Duodenal mucosa (tissue), 2 donors: ENCODE data around the gene SLC17A4.
"Not testable (repeated sequence)": the region's sequence is repeated elsewhere in the genome, so short reads cannot be mapped to it uniquely, and the experiment has no call there.

Experiments used
- H3K27ac ChIP-seq: one replicate; pipeline ENCODE4 v1.7.0; 2013; ENCODE audit warnings: low read depth, low read length
- H3K27me3 ChIP-seq, 2 donors: one replicate each; pipeline ENCODE4 v1.7.0; 2013; ENCODE audit warnings: low read length in 2 of 2, control low read depth in 1 of 2; ENCODE audit not compliant: insufficient read depth in 2 of 2, control insufficient read depth in 1 of 2
- H3K36me3 ChIP-seq, 2 donors: one replicate each; pipeline ENCODE4 v1.7.0; 2013; ENCODE audit warnings: low read length in 2 of 2, control low read depth in 1 of 2; ENCODE audit not compliant: insufficient read depth in 2 of 2, control insufficient read depth in 1 of 2
- H3K4me1 ChIP-seq, 2 donors: one replicate each; pipeline ENCODE4 v1.7.0; 2013; ENCODE audit warnings: low read length in 2 of 2, control low read depth in 1 of 2; ENCODE audit not compliant: insufficient read depth in 2 of 2, control insufficient read depth in 1 of 2
- H3K4me3 ChIP-seq, 2 donors: one replicate each; pipeline ENCODE4 v1.7.0; 2013; ENCODE audit warnings: low read length in 2 of 2, low read depth in 1 of 2
- H3K9ac ChIP-seq, 2 donors: one replicate each; pipeline ENCODE4 v1.7.0; 2013; ENCODE audit warnings: low read length in 2 of 2, low read depth in 1 of 2
- H3K9me3 ChIP-seq, 2 donors: one replicate each; pipeline ENCODE4 v1.7.0; 2013; ENCODE audit warnings: low read length in 2 of 2, control low read depth in 1 of 2; ENCODE audit not compliant: control insufficient read depth in 1 of 2

The SLC17A4 gene

GRCh38 chr6:25730907-25731306, 23.6 kb upstream of the SLC17A4 start:
- H3K27me3 ChIP-seq = peaks cover 0 to 10% of the 10 kb centered on the region in 2 donors
- no peak overlapping the region for H3K4me3 ChIP-seq
- H3K9ac ChIP-seq = no peak overlapping the region
- H3K36me3 ChIP-seq = no peaks in the 10 kb centered on the region
- H3K4me1 ChIP-seq = no peaks in the 10 kb centered on the region
- peaks cover 0 to 3% of the 10 kb centered on the region in 2 donors for H3K9me3 ChIP-seq
- H3K27ac ChIP-seq = no peak overlapping the region

DNA sequence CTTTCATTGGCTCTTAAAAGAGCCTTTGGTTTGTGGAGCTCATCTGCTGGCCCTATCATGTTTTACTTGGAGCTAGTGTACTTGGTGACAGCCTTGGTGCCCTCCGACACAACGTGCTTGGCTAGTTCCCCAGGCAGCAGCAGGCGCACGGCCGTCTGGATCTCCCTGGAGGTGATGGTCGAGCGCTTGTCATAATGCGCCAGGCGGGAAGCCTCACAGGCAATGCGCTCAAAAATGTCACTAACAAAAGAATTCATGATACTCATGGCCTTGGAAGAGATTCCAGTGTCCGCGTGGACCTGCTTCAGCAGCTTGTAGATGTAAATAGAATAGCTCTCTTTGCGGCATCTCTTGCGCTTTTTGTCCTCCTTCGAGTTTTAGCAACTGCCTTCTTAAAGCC, 22.8 kb upstream of the SLC17A4 start:
- Histone ChIP-seq H3K36me3 (no peaks in the 10 kb centered on the region), H3K27ac (no peak overlapping the region), H3K27me3 (peaks cover 0 to 10% of the 10 kb centered on the region in 2 donors), H3K9me3 (peaks cover 0 to under 1% of the 10 kb centered on the region in 2 donors), H3K9ac (no peak overlapping the region), H3K4me3 (no peak overlapping the region), H3K4me1 (no peaks in the 10 kb centered on the region)

DNA sequence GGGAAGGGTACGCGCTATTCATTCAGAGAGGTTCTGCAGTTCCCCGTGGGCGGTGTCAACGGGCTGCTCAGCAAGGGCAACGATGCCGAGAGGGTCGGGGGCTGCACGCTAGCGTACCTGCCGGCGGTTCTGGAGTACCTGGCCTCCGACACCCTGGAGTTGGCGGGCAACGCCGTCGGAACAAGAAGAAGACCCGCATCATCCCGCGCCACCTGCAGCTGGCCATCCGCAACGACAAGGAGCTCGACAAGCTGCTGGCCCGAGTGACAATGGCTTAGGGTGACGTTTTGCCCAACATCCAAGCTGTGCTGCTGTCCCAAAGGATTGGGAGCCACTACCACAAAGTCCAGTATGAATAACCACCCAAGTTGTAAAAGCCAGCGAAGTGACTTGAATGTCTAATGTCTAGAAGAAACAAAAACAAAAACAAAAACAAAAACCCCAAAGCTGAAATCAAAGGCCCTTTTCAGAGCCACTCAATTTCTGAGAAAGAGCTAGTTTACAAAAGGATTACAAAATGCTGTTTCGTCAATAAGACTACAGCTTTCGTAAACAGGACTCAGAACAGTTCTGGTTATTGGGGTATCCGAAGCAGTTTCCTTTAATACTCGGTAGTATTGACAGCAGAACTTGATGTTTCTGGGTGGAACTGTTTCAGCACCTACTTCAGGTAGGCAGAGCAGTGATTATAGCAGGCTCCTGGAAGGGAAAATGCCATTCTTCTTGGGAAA, 21.9 kb upstream of the SLC17A4 start:
- Histone ChIP-seq H3K27me3 (peaks cover 0 to 10% of the 10 kb centered on the region in 2 donors), H3K9ac (no peak overlapping the region), H3K4me3 (no peak overlapping the region), H3K27ac (no peak overlapping the region), H3K4me1 (no peaks in the 10 kb centered on the region), H3K9me3 (peaks cover 0 to 4% of the 10 kb centered on the region in 2 donors), H3K36me3 (no peaks in the 10 kb centered on the region)

DNA sequence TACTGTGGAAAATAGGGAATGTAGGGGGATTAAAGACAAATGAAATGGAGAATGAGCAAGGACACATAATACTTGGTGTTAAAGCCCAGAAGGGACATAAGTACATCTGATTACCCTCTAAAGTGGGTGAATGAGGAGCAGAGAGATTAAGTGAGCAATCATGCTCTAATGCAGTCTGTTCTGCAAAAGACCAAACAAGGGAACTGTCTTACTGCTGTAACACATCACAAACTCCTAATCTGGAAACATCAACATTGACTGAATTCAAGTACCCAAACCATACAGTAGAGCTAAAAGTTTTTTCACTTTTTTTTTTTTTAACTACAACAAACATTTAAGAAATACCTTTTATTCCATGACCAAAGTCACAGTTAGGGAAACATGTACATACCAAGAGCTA, 19.3 kb upstream of the SLC17A4 start:
- no peaks in the 10 kb centered on the region for H3K4me1 ChIP-seq
- peaks cover 0 to 10% of the 10 kb centered on the region in 2 donors for H3K27me3 ChIP-seq
- H3K9me3 ChIP-seq = peaks cover 0 to 4% of the 10 kb centered on the region in 2 donors
- H3K4me3 ChIP-seq = no peak overlapping the region
- no peaks in the 10 kb centered on the region for H3K36me3 ChIP-seq
- no peak overlapping the region for H3K9ac ChIP-seq
- H3K27ac ChIP-seq = no peak overlapping the region

- Histone ChIP-seq H3K36me3 (no peaks in the 10 kb centered on the region), H3K9me3 (peaks cover 0 to 2% of the 10 kb centered on the region in 2 donors), H3K9ac (no peak overlapping the region), H3K27ac (no peak overlapping the region), H3K4me3 (no peak overlapping the region), H3K4me1 (peaks cover 11 to 29% of the 10 kb centered on the region in 2 donors), H3K27me3 (no peaks in the 10 kb centered on the region)
Measured at GRCh38 chr6:25743868-25744267, 10.7 kb upstream of the SLC17A4 start.

- Histone ChIP-seq H3K27ac (no peak overlapping the region), H3K9me3 (peaks cover 0 to 2% of the 10 kb centered on the region in 2 donors), H3K36me3 (no peaks in the 10 kb centered on the region), H3K4me1 (peaks cover 19 to 43% of the 10 kb centered on the region in 2 donors), H3K9ac (no peak overlapping the region), H3K27me3 (no peaks in the 10 kb centered on the region), H3K4me3 (no peak overlapping the region)
Measured at GRCh38 chr6:25745836-25746235, 8.7 kb upstream of the SLC17A4 start.

DNA sequence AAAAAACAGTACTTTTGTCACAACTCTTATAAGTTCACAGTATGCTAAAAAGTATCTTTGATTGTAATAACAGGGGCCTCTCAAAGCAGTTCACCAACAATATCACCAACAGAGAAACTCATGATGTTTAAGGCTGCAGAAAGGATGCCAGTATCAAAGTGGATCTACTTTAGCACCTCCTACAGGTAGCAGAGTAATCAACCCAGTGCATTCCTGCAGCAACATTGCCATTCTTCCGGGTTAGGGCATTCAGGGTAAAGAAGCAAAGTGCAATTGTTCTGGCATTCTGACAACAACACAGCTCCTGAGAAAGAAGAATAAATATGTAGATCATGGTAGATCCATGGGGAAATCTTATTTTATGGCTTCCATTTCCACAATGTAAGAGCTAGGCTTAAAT, 7.6 kb upstream of the SLC17A4 start:
- Histone ChIP-seq H3K9ac (no peak overlapping the region), H3K9me3 (no peaks in the 10 kb centered on the region), H3K27ac (no peak overlapping the region), H3K36me3 (no peaks in the 10 kb centered on the region), H3K27me3 (no peaks in the 10 kb centered on the region), H3K4me1 (peaks cover 19 to 44% of the 10 kb centered on the region in 2 donors), H3K4me3 (no peak overlapping the region)

DNA sequence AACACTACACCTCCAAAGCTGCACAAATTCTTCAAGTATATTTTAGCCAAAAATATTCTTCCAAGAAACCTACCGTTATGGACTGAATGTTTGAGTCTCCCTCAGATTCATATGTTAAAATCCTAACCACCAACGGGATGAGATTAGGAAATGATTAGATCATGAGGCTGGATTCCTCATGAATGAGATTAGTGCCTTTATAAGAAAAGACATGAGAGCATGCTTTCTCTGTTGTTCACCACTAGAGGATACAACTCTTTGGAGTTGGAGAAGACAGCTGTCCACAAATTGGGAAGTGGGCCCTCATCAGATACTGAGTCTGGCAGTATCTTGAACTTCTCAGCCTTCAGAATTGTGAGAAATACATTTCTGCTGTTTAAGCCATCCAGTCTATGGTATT, 7.1 kb upstream of the SLC17A4 start:
- Histone ChIP-seq H3K4me1 (peaks cover 19 to 44% of the 10 kb centered on the region in 2 donors), H3K9me3 (no peaks in the 10 kb centered on the region), H3K9ac (no peak overlapping the region), H3K4me3 (no peak overlapping the region), H3K36me3 (no peaks in the 10 kb centered on the region), H3K27me3 (no peaks in the 10 kb centered on the region), H3K27ac (no peak overlapping the region)

DNA sequence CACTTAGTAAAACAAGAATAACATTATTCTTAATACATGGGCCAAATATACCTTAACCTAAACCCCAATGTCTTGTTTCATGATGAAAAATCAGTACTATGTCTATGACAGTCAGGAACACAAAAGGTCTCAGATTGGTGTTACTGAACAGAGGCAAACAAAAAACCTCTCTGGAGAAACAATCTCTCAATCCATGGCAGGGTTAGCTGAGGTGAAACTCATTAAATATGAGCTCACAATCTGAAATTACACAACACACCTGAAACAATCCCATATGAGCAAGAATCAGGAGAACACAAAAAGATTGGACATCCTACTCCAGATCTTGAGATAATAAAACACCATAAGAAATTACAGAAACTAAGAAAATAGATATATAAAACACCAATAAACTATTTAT, 6.5 kb upstream of the SLC17A4 start:
- no peak overlapping the region for H3K9ac ChIP-seq
- H3K4me1 ChIP-seq = peaks cover 19 to 45% of the 10 kb centered on the region in 2 donors
- H3K9me3 ChIP-seq = no peaks in the 10 kb centered on the region
- H3K27me3 ChIP-seq = no peaks in the 10 kb centered on the region
- H3K27ac ChIP-seq = no peak overlapping the region
- H3K36me3 ChIP-seq = no peaks in the 10 kb centered on the region
- no peak overlapping the region for H3K4me3 ChIP-seq

DNA sequence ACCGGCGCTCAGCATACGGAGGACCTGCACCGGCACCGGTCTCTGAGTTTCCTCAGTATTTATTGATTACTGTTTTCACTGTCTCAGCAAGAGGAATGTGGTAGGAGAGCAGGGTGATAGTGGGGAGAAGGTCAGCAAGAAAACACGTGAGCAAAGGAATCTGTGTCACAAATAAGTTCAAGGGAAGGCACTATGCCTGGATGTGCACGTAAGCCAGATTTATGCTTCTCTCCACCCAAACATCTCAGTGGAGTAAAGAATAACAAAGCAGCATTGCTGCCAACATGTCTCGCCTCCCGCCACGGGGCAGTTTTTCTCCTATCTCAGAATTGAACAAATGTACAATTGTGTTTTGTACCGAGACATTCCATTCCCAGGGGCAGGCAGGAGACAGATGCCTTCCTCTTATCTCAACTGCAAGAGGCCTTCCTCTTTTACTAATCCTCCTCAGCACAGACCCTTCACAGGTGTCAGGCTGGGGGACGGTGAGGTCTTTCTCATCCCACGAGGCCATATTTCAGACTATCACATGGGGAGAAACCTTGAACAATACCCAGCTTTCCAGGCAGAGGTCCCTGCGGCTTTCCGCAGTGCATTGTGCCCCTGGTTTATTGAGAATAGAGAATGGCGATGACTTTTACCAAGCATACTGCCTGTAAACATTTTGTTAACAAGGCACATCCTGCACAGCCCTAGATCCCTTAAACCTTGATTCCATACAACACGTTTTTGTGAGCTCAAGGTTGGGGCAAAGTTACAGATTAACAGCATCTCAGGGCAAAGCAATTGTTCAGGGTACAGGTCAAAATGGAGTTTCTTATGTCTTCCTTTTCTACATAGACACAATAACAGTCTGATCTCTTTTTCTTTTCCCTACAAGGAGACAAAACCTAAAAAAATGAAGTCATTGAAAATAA, 5.7 kb upstream of the SLC17A4 start:
- H3K4me1 ChIP-seq = peaks cover 22 to 47% of the 10 kb centered on the region in 2 donors
- H3K27ac ChIP-seq, H3K36me3 ChIP-seq, H3K9me3 ChIP-seq, H3K9ac ChIP-seq, H3K27me3 ChIP-seq, H3K4me3 ChIP-seq: not testable (repeated sequence)
